ENCODE results near the gene PRCP.
A peak's percentile ranks its signal among the peaks of the same experiment; 100 is the strongest.

PRCP gene

DNA sequence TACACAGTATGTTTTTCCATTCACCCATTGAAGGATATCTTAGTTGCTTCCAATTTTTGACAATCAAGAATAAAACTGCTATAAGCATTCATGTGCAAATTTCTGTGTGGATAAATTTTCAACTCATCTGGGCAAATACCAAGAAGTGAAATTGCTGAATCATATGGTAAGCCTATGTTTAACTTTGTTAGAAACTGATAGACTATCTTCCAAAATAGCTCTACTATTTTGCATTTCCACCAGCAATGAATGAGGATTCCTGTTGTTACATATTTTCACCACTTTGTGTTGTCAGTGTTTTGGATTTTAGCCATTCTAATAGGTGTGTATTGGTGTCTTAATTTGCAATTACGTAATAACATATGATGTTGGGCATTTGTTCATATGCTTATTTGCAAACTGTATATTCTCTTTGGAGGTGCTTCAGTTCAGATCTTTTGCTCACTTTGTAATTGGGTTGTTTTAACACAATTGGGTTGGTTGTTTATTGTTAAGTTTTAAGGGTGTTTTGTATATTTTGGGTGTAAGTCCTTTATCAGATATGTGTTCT, 117.3 kb downstream of the PRCP start:
- no peak for DNase-seq (ENCODE audit: low spot score)

DNA sequence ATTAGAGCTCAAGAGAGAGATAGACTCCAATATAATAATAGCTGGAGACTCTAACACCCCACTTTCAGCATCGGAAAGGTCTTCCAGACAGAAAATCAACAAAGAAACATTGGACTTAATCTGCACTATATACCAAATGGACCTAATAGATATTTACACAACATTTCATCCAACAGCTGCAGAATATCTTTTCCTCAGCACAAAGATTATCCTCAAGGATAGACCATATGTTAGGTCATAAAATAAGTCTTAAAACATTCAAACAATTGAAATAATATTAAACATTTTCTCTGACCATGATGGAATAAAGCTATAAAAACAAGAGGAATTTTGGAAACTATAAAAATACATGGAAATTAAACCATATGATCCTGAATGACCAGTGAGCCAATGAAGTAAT, 121.5 kb downstream of the PRCP start:
- no peak for DNase-seq (ENCODE audit: low spot score)

DNA sequence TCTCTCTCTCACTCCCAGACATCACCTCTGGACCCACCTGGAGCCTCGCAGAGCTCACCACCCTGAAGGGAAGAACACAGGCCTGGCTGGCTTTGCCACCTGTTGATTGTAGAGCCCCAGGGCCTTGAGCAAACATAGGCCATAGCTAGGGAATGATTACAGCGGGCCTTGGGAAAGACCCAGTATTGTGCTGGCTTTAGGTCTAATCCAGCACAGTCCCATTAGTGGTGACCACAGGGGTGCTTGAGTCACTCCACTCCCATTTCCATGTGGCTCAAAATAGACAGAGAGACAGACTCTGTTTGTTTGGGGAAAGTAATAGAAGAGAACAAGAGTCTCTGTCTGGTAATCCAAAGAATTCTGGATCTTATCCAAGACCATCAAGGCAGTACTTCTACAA, 123.9 kb downstream of the PRCP start:
- no peak for DNase-seq (ENCODE audit: low spot score)

GRCh38 chr11:82775736-82776346, 124.4 kb downstream of the PRCP start:
- DNase-seq (ENCODE audit: low spot score), result peak; percentile 56

GRCh38 chr11:82775218-82775617, 125.0 kb downstream of the PRCP start:
- DNase-seq (ENCODE audit: low spot score), result no peak
